Measurements from ENCODE around the gene SNAPC4.
"Not testable (repeated sequence)": the region's sequence is repeated elsewhere in the genome, so short reads cannot be mapped to it uniquely, and the experiment has no call there.

SNAPC4 gene

DNA sequence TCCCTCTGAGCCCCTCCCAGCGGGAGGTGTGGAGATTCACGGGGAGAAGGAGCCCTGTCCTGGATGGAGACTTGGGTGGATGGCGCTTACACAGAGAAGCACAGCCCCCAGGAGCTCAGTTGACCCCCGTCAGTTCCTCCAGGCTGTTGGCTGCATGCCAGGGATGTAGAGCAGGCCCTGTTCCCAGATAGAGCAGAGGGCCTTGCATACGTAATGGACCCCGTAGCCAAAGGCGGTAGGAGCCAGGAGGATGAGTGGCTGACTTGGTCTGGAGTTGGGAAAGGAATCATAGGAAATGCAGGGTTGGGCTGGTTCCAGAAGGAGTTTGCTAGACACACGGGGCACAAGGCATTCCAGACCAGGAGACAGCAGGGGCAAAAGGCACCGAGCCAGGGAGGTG, 13.0 kb upstream of the SNAPC4 start:
- TF ChIP-seq, protein P1, sequence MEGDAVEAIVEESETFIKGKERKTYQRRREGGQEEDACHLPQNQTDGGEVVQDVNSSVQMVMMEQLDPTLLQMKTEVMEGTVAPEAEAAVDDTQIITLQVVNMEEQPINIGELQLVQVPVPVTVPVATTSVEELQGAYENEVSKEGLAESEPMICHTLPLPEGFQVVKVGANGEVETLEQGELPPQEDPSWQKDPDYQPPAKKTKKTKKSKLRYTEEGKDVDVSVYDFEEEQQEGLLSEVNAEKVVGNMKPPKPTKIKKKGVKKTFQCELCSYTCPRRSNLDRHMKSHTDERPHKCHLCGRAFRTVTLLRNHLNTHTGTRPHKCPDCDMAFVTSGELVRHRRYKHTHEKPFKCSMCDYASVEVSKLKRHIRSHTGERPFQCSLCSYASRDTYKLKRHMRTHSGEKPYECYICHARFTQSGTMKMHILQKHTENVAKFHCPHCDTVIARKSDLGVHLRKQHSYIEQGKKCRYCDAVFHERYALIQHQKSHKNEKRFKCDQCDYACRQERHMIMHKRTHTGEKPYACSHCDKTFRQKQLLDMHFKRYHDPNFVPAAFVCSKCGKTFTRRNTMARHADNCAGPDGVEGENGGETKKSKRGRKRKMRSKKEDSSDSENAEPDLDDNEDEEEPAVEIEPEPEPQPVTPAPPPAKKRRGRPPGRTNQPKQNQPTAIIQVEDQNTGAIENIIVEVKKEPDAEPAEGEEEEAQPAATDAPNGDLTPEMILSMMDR (IDR thresholded peaks at IDR 0.05; ENCODE audit: insufficient read depth, low read length, missing control alignments): no peak
- POLR2A ChIA-PET: no interaction called here

DNA sequence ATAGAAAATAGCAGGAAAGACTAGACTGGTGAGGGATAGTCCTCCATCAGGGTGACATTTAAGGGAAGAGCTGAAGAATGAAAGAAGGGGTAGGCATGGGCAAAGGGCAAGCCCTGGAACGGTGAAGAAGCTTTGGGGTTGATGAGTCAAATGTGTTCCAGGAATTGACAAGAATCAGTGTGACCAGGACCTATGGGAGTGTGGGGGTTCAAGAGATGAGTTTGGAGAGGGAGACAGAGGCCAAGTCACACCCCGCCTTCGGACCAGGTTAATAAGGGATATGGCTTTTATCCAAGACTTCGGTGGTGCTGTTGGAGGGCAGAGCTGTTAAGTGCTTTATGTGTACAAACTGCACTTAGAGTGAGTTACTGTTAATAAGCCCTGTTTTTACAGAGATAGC, 11.4 kb upstream of the SNAPC4 start:
- ChIA-PET POLR2A (interaction anchor here (0.6 to 1.0 kb wide), 2 partner anchors 23 to 38 kb away, joined by 3 to 4 read pairs; no protein-coding TSS in a partner anchor), CTCF (interaction anchor here (0.8 to 4.3 kb wide), 6 partner anchors 10 to 98 kb away, joined by 3 to 35 read pairs (median 4); partner anchors contain the start of genes DNLZ and SNAPC4)
- TF ChIP-seq, protein P1 (IDR thresholded peaks at IDR 0.05; ENCODE audit: insufficient read depth, low read length, missing control alignments): no peak
- peak overlapping the region; percentile 95 for H3K4me3 ChIP-seq (ENCODE audit: low read depth, low read length)
- DNase-seq (ENCODE audit: low read depth, low spot score): no peak

More for the DNA sequence above, 13.0 kb upstream of the SNAPC4 start:
- no peak overlapping the region for H3K4me3 ChIP-seq (ENCODE audit: low read depth, low read length)
- no peak for DNase-seq (ENCODE audit: low read depth, low spot score)
- CTCF ChIA-PET: interaction anchor here (0.9 to 4.3 kb wide), 3 partner anchors 11 to 100 kb away, joined by 3 to 35 read pairs (median 6); partner anchors contain the start of gene SNAPC4

DNA sequence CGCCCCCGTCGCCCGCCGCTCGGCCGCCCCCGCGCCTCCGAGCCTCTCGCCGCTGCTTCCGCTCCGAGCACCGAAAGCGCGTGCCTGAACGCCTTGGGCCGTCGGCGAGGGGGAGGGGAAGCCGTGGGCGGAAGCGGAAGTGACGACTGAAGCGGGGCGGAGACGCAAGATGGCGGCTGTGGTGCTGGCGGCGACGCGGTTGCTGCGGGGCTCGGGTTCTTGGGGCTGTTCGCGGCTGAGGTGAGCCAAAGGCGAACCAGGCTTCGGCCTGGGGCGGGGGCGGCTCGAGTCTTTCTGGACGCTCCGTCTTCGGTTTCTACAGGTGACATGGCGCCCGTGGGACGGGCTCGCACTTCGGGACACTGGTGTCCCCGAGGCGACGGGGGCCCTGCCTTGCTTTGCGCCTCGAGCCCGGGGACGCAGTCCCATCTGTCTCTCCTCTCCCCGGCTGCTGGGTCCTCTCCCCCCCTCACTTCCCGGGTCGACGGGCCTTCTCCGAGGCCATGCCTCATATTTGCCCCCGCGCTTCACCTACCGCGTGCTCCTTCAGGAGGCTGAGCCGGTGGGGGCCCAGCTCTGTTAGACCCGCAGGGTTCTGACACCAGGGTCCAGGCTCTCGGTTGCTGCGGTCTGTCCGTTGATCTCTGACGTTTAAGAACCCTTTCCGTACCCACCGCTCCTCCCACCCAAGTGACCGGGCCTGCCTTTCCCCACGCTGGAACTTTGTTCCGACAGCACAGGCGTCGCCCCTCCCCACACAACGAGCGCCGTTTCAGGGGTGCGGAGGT, 10.7 kb upstream of the SNAPC4 start, which contains the start of the genes ENTR1 and PMPCA:
Gene ENTR1 (minus strand): TSS at position 115 of the 788 bp plus-strand sequence. CDS start 217 bp downstream, outside the sequence.
Gene PMPCA (plus strand): TSS at position 159 of the 788 bp plus-strand sequence. CDS start 11 bp downstream, at position 170.
- POLR2A ChIA-PET: interaction anchor here (0.6 to 1.2 kb wide), 4 partner anchors 10 to 48 kb away, joined by 3 to 6 read pairs (median 4); no protein-coding TSS in a partner anchor
- DNase-seq (ENCODE audit: low read depth, low spot score): peak; percentile 10
- TF ChIP-seq, protein P1 (IDR thresholded peaks at IDR 0.05; ENCODE audit: insufficient read depth, low read length, missing control alignments): no peak
- H3K4me3 ChIP-seq (ENCODE audit: low read depth, low read length): peak within 1 kb of the TSS; percentile 95
- CTCF ChIA-PET: interaction anchor here (1.0 to 4.3 kb wide), 11 partner anchors 9 to 98 kb away, joined by 3 to 41 read pairs (median 5); partner anchors contain the start of genes DNLZ and SNAPC4

DNA sequence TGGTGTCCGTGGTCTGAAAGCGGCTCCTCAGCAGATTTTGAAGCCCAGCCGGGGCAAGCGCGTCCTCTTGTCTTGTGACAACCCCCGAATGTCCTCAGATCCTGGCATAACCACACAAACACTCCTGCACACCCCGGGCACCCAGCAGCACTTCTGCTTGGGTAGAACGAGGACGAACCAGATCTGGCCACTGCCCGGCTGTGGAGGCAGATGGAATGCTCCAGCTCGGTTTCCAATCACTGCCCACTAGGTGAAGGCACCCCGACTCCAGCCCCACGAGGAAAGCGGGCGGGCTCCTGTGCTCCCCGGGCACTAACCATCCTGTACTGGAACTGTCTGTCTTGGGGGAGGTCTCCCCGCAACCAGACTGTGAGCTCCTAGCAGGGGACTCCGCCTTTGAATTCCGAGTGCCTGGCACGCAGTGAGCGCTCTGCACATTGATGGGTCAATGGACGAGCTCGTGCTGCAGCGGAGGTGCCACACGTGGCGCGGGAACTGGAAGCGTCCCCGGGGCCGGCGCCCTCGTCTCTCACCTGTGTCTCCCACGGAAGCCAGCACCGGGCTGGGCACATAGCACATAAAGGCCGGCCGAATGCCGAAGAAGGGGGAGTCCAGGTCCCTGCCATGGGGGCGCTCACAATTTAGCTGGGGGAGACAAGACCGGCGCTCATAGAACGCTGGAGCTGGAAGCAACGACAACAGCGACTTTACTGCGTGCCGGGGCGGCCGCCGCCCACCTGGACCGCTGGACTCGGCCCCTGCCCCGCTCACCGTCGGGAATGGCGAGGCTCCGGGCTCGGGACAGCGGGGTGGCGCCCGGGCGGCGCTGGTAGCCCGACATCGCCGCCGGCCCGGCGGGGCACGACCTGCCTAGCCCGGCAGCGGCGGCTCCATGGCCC, 9.8 kb upstream of the SNAPC4 start:
- TF ChIP-seq, protein P1 (IDR thresholded peaks at IDR 0.05; ENCODE audit: insufficient read depth, low read length, missing control alignments): no peak

DNA sequence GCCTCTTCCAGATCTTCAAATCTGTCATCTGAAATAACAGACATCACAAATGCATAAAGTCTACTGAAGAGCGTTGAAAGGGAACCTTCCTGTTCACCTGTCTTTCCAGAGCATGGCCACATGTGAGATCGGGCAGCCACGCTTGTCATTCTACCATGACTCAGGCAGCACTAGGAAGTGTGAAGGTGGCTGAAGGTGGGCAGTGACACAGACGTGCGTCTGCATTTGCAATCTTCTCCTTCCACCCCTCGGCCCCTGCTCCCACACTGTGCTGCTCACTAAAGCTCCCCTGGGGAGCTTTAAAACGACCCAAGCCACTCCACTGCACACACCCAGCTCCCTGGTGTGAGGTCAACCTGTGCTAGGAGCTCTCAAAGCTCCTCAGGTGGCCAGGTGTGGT, 7.9 kb upstream of the SNAPC4 start:
- POLR2A ChIA-PET: interaction anchor here (1.0 to 1.1 kb wide), 2 partner anchors 12 to 29 kb away, joined by 3 read pairs; no protein-coding TSS in a partner anchor
- CTCF ChIA-PET: interaction anchor here (1.0 to 3.5 kb wide), 3 partner anchors 8 to 95 kb away, joined by 3 to 41 read pairs (median 22); partner anchors contain the start of gene SNAPC4
- no peak overlapping the region for H3K4me3 ChIP-seq (ENCODE audit: low read depth, low read length)
- DNase-seq (ENCODE audit: low read depth, low spot score): no peak
- TF ChIP-seq, protein P1 (IDR thresholded peaks at IDR 0.05; ENCODE audit: insufficient read depth, low read length, missing control alignments): no peak

More for the DNA sequence above, 9.8 kb upstream of the SNAPC4 start:
- peak overlapping the region; percentile 95 for H3K4me3 ChIP-seq (ENCODE audit: low read depth, low read length)
- ChIA-PET CTCF (interaction anchor here (0.6 to 3.5 kb wide), 9 partner anchors 10 to 97 kb away, joined by 3 to 41 read pairs (median 4); partner anchors contain the start of genes DNLZ and SNAPC4), POLR2A (interaction anchor here (1.2 kb wide), 2 partner anchors 9 to 47 kb away, joined by 4 to 6 read pairs; no protein-coding TSS in a partner anchor)
- no peak for DNase-seq (ENCODE audit: low read depth, low spot score)

DNA sequence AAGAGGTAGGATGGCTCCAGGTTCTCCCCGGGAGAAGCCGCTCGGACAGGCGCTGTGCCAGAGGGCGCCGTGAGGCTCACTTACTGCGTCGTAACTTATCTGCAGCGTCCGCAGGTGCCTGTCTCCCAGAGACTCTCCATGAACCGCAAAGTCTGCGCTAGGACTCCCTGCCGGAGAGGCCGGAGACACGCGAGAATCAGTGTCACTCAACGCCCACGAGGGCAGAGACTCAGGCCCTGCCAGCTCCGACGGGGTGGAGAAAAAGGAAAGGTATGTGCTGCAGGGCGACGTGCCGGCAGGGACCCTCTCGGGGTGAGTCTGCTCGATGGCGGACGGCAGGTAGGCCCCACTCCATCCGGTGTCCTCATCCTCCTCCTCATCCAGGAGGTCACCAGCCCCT, 7.1 kb upstream of the SNAPC4 start:
- POLR2A ChIA-PET; H3K4me3 ChIP-seq (ENCODE audit: low read depth, low read length); DNase-seq (ENCODE audit: low read depth, low spot score): not testable (repeated sequence)
- CTCF ChIA-PET: interaction anchor here (3.5 kb wide), 1 partner anchor 94 kb away, joined by 22 read pairs; no protein-coding TSS in a partner anchor

DNA sequence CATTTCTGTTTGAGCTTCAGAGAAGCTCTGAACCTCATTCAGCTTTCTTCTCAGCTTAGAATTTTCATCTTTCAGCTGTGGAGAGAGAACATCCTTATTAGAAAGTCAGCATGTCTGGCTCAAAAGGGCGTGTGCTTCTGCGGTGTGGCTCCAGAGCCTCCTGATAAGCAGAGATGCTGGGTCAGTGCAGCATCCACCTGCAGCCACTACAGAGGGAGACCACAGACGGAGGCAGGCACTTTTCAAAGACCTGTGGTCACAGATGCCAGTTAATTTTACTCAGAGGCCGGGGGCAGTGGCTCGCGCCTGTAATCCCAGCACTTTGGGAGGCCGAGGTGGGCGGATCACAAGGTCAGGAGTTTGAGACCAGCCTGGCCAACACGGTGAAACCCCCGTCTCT, 5.9 kb upstream of the SNAPC4 start:
- DNase-seq (ENCODE audit: low read depth, low spot score); H3K4me3 ChIP-seq (ENCODE audit: low read depth, low read length); POLR2A ChIA-PET; CTCF ChIA-PET: not testable (repeated sequence)
